ENCODE measurements around the gene LOX. TPM values are rescaled to one million over a fixed set of nuclear protein-coding genes. Genes with fewer than 3 reads are reported as not detected.

The LOX gene, protein sequence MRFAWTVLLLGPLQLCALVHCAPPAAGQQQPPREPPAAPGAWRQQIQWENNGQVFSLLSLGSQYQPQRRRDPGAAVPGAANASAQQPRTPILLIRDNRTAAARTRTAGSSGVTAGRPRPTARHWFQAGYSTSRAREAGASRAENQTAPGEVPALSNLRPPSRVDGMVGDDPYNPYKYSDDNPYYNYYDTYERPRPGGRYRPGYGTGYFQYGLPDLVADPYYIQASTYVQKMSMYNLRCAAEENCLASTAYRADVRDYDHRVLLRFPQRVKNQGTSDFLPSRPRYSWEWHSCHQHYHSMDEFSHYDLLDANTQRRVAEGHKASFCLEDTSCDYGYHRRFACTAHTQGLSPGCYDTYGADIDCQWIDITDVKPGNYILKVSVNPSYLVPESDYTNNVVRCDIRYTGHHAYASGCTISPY
- 26.8 TPM for total RNA-seq
- long read RNA-seq, full-length matches to known transcripts, result 40 of 42 reads
- long read RNA-seq, partial matches to known transcripts, result 0 of 42 reads
- long read RNA-seq, other reads (novel, unspliced or antisense), result 2 of 42 reads

DNA sequence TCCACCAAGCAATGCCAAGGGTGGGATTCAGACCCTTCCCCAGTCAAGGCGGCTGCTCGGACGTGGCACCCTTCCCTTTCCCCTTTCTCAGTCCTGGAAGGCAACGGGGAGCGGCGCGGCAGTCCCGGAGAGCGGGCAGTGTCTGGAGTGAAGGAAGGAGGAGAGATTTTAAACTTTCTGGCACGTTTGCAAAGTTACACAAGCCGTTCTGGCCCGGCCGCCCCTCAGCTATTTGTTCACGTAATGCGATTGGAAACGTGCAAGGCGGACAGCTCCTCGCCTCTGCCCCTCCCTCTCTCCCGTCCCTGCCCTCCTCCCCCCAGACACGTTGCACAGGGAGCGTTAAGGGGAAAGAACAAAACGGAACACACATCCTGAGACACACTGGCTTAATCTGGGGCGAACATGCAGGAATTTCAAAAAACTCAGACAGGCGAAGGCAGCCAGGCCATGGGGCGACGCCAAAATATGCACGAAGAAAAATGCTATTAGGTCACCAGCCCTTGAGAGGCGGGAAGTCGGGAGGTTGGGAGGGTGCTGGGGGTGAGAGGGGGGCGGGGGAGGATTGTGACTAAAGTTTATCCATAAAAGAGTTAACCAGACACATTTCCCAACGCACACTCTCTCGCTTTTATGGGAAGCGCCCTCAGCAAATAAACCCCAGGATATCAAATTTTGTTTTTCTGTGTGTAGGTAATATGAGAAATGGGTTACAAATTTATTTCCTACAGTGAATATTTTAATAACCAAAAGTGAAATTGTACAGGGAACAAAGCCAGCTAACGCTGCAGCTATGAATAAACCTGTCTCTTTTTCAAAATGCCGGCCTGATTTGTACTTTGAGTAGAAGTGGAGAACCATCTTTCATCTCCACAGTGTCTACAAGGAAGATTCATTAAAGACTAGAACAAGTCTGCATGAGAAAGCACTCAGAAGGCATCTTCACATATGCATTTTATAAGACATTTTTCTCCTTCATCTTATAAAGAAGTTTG lies at the start of gene LOX:
Gene LOX (minus strand): TSS at position 144 of the 995 bp plus-strand sequence. CDS start 274 bp downstream, outside the sequence.
- H3K27ac ChIP-seq, result peak within 1 kb of the TSS; percentile 71
- H3K36me3 ChIP-seq, result no peaks in the 10 kb centered on the region
- TF ChIP-seq, protein P1, sequence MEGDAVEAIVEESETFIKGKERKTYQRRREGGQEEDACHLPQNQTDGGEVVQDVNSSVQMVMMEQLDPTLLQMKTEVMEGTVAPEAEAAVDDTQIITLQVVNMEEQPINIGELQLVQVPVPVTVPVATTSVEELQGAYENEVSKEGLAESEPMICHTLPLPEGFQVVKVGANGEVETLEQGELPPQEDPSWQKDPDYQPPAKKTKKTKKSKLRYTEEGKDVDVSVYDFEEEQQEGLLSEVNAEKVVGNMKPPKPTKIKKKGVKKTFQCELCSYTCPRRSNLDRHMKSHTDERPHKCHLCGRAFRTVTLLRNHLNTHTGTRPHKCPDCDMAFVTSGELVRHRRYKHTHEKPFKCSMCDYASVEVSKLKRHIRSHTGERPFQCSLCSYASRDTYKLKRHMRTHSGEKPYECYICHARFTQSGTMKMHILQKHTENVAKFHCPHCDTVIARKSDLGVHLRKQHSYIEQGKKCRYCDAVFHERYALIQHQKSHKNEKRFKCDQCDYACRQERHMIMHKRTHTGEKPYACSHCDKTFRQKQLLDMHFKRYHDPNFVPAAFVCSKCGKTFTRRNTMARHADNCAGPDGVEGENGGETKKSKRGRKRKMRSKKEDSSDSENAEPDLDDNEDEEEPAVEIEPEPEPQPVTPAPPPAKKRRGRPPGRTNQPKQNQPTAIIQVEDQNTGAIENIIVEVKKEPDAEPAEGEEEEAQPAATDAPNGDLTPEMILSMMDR (IDR thresholded peaks at IDR 0.05), result no peak
- DNase-seq (peak; percentile 74), ATAC-seq (peak; percentile 78)
- intact Hi-C loops (cut with DNase I), result no loop called here
- H3K4me1 ChIP-seq, result no peaks in the 10 kb centered on the region
- H3K4me3 ChIP-seq, result peak within 1 kb of the TSS; percentile 62
- H3K9me3 ChIP-seq, result no peaks in the 10 kb centered on the region
- peaks cover 6% of the 10 kb centered on the region for H3K27me3 ChIP-seq

DNA sequence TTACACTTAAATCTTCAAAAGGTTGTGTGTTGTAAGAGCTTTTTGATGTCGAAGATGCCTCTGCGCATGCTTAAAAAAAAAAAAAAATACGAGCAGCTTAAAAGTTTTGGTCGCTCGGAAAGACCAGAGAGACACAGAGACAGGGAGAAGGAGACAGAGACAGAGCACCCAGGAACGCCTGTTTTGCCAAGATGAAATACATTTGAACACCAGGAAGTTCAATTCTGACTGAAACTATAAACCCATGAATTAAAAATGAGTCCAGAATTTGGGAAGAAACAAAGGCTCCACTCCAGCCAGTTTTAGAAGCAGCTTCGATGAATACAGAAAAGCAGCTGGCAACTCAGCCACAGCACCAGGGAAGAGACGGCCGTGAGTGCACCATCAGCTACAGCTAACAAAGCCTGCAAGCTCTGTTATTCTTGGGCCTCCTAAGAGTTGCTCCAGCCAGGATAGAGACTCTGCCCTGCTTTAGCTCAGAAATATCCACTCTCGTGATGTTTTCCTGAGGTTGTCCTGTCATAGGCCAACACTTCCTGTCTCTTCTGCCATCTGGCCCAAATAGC lies 48.8 kb upstream of the LOX start:
- Histone ChIP-seq H3K27me3 (no peaks in the 10 kb centered on the region), H3K36me3 (no peaks in the 10 kb centered on the region), H3K4me3 (no peak overlapping the region), H3K4me1 (no peaks in the 10 kb centered on the region), H3K9me3 (no peaks in the 10 kb centered on the region), H3K27ac (peak overlapping the region; percentile 18)
- DNase-seq, result no peak
- intact Hi-C loops (cut with DNase I), result no loop called here
- TF ChIP-seq, protein P1 (IDR thresholded peaks at IDR 0.05), result no peak
- no peak for ATAC-seq

DNA sequence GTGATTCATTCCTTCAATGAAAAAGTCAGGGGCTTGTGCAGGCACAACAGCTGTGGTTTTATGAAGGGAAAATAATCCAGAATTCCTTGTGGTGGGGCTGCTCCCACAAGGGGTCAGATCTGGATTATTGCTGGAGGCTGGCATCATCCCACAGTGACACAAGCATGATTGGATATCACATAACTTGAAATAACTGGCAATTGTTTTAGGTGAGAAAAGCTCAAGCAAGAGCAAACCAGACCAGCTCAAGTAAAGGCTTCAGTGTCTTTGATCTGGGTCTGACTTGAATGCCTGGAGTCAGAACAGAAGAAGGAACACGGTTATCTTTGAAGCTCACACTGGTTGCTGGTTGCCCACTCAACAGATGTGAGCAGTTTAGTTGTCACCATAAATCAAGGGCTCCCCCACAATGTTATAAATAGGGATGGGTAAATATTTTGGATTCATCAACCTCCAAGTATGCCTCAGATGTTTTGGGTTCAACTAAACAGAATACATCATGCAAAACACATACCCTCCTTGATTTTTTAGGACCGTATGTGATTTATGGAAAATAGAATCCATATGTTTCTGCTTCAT lies 48.2 kb upstream of the LOX start:
- ATAC-seq, result no peak
- H3K4me3 ChIP-seq, result no peak overlapping the region
- intact Hi-C loops (cut with DNase I), result no loop called here

DNA sequence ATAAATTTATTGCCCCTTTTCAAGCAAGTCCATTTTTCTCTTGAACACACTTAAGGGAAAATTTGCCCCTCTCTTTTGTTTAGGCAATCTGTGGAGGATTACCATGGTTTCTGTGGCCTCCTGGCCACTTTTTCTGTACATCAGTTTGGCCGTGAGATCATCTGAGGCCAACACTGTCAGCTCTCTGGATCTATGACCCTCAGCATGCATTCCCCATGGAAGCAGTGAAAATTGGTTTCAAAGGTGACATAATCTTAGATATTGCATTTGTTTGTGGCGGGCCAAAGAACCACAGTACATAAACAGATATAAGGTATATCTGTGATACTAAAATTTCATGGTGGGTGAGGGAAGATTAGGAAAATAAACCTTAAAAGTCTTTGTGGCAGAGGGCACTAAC lies 46.7 kb upstream of the LOX start:
- Histone ChIP-seq H3K4me3 (no peak overlapping the region), H3K27me3 (no peaks in the 10 kb centered on the region), H3K36me3 (no peaks in the 10 kb centered on the region), H3K4me1 (no peaks in the 10 kb centered on the region), H3K9me3 (no peaks in the 10 kb centered on the region), H3K27ac (no peak overlapping the region)
- DNase-seq (no peak), ATAC-seq (no peak)
- intact Hi-C loops (cut with DNase I), result no loop called here
- TF ChIP-seq, protein P1 (IDR thresholded peaks at IDR 0.05), result no peak

More for the DNA sequence above, 48.2 kb upstream of the LOX start:
- TF ChIP-seq, protein P1 (IDR thresholded peaks at IDR 0.05), result no peak
- H3K36me3 ChIP-seq, result no peaks in the 10 kb centered on the region
- H3K27me3 ChIP-seq, result no peaks in the 10 kb centered on the region
- H3K4me1 ChIP-seq, result no peaks in the 10 kb centered on the region
- H3K9me3 ChIP-seq, result no peaks in the 10 kb centered on the region
- no peak for DNase-seq
- no peak overlapping the region for H3K27ac ChIP-seq
